HG03457 (cell line): Measurements from ENCODE around the gene BCKDHB.

ENCODE experiments used
- ATAC-seq: cut with Tn5 transposase; IDR thresholded peaks from one replicate; pipeline ENCODE4 v1.9.1; 2021; ENCODE audit warnings: moderate number of reproducible peaks; ENCODE audit not compliant: unreplicated experiment

Gene BCKDHB

DNA sequence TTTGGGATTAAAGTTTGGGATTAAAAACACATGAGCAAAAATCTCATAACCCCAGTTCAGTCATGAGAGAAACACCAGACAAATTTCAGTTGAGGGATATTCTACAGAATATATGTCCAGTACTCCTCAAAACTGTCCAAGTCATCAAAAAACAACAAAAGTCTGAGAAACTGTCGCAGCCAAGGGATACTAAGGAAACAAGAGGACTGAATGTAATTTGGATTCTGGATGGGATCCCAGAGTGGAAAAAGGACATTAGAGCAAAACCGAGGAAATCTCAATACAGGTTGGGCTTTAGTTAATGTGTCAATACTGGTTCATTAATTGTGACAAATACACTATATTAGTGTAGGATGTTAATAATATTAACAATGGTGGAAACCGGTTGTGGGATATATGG, 219.3 kb downstream of the BCKDHB start:
- ATAC-seq = no peak

DNA sequence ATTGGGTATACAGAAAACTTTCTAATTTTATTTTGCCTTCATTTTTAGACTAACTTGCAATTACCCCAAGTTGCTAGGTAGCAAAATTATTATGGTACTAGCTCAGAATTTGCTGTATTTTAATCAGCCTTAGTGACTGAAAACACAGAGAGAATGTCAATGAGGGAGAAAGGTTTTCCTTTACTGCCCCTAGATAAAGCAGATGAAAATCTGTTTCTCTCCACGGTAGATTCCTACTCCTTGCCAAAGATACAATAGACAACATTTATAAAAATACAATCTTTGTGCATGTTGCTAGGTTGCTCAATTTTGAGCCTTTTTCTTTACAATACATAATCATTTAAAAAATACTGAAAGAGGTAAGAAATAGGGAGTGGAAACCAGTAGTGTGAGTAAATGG, 222.2 kb downstream of the BCKDHB start:
- ATAC-seq = no peak

DNA sequence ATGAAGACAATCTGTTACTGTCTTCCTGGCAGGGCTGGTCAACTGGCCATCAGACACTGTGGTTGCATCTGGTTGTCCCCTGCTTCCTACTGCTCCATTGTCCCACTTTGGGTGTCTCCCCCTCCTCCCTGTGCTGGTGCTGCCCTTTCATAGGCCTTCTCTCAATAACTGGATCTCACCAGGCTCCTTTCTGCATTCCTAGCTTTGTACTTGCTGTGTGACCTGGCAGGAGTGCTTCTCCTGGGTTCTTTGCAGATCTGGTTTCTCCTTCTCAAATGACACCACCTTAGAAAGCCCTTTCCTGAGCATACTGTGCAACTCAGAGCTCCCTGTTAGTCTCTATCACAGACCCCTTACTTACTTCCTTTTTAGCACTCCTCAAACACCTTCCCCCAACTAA, 223.0 kb downstream of the BCKDHB start:
- no peak for ATAC-seq

DNA sequence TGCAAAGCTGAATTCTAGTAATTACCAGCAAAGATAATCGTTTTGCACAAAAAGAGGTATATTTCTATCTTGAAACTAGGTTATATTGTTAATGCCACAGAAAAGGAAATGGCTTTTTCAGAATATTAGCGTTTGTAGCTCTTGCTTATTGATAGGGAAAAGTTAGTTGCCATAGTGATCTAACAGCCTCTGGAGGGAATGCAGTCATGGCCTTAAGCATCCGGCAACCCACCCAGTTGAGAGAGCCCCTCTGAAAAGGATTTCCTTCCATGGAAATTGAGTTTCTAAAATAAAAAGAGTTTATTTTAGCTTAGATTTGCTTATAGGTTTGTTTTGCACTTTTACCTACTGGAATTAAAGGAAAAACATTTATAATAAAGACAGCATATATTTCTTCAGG, 224.5 kb downstream of the BCKDHB start:
- ATAC-seq = no peak

DNA sequence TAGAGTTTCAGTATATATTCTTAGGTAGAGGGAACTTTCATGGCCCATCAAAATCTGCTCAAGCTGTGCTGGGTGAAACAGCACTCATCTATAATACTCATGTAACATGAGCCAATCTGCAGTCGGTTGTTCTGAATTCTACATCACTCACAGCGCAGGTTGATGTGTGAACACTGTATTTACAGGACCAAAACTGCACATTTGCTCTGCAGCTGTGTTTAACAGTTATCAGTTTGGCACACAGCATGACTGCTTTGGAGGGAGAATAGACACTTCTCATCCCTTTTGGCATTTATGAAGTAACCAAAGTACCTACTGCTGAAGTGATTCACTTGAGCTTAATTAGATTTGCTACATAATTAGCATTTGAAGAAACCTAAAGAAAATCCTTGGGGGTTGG, 225.1 kb downstream of the BCKDHB start:
- ATAC-seq = no peak

DNA sequence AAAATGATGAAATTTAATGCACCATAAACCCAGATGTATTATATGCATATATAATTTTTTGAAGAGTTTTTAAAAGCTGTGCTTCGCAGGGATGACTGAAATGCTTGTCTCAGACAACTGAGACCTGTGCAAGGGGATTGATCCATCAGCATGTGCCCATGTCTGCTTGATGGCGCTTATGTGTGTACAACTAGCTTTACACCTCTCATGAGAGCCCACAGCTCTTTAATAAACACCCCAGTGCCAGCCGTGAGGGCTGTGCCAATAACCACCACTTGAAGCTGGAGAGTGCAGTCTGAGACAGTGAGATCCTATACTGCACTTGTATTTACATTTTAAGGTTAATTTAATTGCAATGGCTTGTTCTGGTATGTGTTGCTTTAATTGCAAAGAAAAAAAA, 225.5 kb downstream of the BCKDHB start:
- no peak for ATAC-seq

DNA sequence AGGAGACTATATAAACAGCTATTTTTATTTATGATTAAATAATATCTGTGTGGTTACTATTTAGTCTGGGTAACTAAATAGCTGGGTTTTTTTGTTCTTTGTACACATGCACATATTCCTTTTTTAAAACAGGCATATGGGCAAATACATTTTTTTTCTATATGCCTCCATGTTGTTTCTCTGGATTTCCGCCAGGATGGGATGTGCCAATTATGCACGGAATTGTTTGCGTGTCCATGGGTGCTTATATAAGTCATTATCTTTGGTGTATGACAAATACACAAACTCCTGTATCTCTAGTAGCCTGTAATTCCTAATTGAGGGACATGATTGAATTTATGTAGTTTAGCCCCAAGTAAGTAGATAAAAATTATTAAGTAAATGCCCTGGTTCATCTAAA, 226.9 kb downstream of the BCKDHB start:
- no peak for ATAC-seq

- no peak for ATAC-seq
These were observed 228.7 kb downstream of the BCKDHB start for GRCh38 chr6:80335121-80335531.

- ATAC-seq = no peak
These were observed 230.4 kb downstream of the BCKDHB start for GRCh38 chr6:80336911-80337310.

GRCh38 chr6:80338201-80338836, 231.8 kb downstream of the BCKDHB start:
- ATAC-seq = peak; percentile 74

- ATAC-seq = no peak
These were observed 232.9 kb downstream of the BCKDHB start for GRCh38 chr6:80339421-80339820.

DNA sequence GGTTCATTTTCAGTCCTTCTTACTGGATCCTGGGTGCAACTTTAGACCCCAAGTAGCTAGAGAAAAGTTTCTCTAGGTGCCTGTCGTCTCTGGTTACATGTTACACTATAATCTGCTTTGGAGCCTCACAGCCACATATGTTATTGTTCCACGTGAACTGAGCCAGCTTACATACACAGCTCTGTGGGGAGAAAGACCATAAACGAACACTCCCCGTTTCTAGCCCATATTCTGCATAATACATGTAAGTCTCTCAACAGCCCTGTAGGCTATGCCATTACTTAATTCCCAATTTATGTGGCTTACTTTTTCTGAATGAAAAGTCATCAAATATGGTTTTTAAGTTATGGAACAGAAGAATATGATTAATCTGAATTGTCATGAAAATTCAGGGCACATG, 233.8 kb downstream of the BCKDHB start:
- ATAC-seq = no peak

GRCh38 chr6:80340686-80341085, 234.2 kb downstream of the BCKDHB start:
- no peak for ATAC-seq

DNA sequence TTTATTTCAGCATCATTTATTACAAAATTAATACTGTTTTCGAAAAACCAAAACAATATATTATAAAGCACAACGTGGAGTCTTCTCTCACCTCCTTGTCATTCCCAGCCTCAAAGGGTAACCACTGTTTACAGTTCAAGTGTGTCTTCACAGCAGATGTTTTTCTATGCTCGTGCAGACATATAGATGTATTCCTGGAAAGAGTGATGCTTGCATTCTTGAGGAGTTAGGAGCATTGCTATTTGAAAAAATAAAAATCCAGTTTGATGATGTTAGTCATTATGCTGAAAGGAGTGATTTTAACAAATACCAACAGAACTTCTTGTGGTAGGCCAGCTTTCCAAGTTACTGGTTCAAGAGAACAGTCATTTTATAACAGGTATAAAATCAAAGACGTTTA, 234.9 kb downstream of the BCKDHB start:
- no peak for ATAC-seq

- no peak for ATAC-seq
These were observed 237.0 kb downstream of the BCKDHB start for GRCh38 chr6:80343511-80343910.

GRCh38 chr6:80347101-80347500, 240.6 kb downstream of the BCKDHB start:
- ATAC-seq = no peak

GRCh38 chr6:80348263-80348662, 241.8 kb downstream of the BCKDHB start:
- ATAC-seq = no peak

DNA sequence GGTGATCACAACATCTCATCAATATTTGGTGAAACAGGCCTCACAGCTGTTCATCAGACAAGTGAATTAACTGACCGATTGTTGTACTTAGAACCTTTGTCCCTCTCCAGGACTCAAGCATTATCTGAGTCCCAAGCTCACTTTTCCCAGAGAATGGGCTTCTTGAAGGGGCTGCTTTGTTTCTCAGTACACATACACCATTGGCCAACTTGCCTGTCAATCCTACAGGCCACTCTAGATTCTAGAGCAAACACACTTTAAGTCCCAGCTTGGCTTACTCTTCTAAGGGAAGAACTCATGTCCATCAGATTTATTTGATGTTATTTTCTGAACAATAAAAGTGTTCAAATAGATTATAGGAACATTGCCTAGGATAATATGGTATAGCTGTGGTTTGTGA, 249.5 kb downstream of the BCKDHB start:
- ATAC-seq = no peak

- no peak for ATAC-seq
These were observed 250.1 kb downstream of the BCKDHB start for GRCh38 chr6:80356545-80356944.

GRCh38 chr6:80357081-80357480, 250.6 kb downstream of the BCKDHB start:
- ATAC-seq = no peak

- ATAC-seq = no peak
These were observed 251.2 kb downstream of the BCKDHB start for GRCh38 chr6:80357674-80358073.

- no peak for ATAC-seq
These were observed 257.1 kb downstream of the BCKDHB start for GRCh38 chr6:80363501-80364122.

GRCh38 chr6:80364149-80364548, 257.7 kb downstream of the BCKDHB start:
- no peak for ATAC-seq
